ENCODE results near the gene CLDN9. TPM values are rescaled to one million over a fixed set of nuclear protein-coding genes. Genes with fewer than 3 reads are reported as not detected.

Gene CLDN9
- total RNA-seq, 1 experiment from 2014 or later: not detected

GRCh38 chr16:3026003-3026378 is 13.3 kb downstream of the CLDN9 start:
- peaks cover 34% of the 10 kb centered on the region for H3K4me1 ChIP-seq (ENCODE audit: insufficient read depth, low read length, poor library complexity, severe bottlenecking)
- TF ChIP-seq EZH2 (IDR thresholded peaks at IDR 0.05; ENCODE audit: borderline replicate concordance, low read depth, low read length, poor library complexity, severe bottlenecking) (no peak), CTCF (conservative IDR thresholded peaks at IDR 0.05; ENCODE audit: low read depth, low read length) (no peak)
- no peak for DNase-seq (ENCODE audit: low spot score)
- H3K27ac ChIP-seq (ENCODE audit: low read depth, low read length, poor library complexity, severe bottlenecking): no peak overlapping the region
- no peaks in the 10 kb centered on the region for H3K9me3 ChIP-seq (ENCODE audit: low read depth, low read length, poor library complexity, severe bottlenecking)
- POLR2A ChIA-PET (ENCODE audit: low non-redundant PET): no interaction called here
- peaks cover 3% of the 10 kb centered on the region for H3K36me3 ChIP-seq (ENCODE audit: insufficient read depth, low read length, poor library complexity, severe bottlenecking)
- CTCF ChIA-PET: interaction anchor here (0.9 kb wide), 1 partner anchor 34 kb away, joined by 3 read pairs; no protein-coding TSS in a partner anchor
- BruUV-seq (replicated peaks): no TSS peak
- H3K27me3 ChIP-seq (replicated peaks; ENCODE audit: insufficient read depth, low read depth, low read length, poor library complexity): peaks cover 20% of the 10 kb centered on the region
- intact Hi-C loops (cut with micrococcal nuclease; ENCODE audit: unreplicated experiment): no loop called here
- H3K4me3 ChIP-seq (ENCODE audit: low read depth, low read length, poor library complexity, severe bottlenecking): no peak overlapping the region

- H3K27ac ChIP-seq (ENCODE audit: low read depth, low read length, poor library complexity, severe bottlenecking): no peak overlapping the region
- H3K9me3 ChIP-seq (ENCODE audit: low read depth, low read length, poor library complexity, severe bottlenecking): no peaks in the 10 kb centered on the region
- H3K4me1 ChIP-seq (ENCODE audit: insufficient read depth, low read length, poor library complexity, severe bottlenecking): peaks cover 29% of the 10 kb centered on the region
- H3K36me3 ChIP-seq (ENCODE audit: insufficient read depth, low read length, poor library complexity, severe bottlenecking): peaks cover 3% of the 10 kb centered on the region
- CTCF ChIA-PET: interaction anchor here (0.6 to 0.9 kb wide), 2 partner anchors 21 to 33 kb away, joined by 3 to 6 read pairs; no protein-coding TSS in a partner anchor
- no peak for TF ChIP-seq EZH2 (IDR thresholded peaks at IDR 0.05; ENCODE audit: borderline replicate concordance, low read depth, low read length, poor library complexity, severe bottlenecking)
- TF ChIP-seq CTCF (conservative IDR thresholded peaks at IDR 0.05; ENCODE audit: low read depth, low read length): no peak
- POLR2A ChIA-PET (ENCODE audit: low non-redundant PET): no interaction called here
- peaks cover 20% of the 10 kb centered on the region for H3K27me3 ChIP-seq (replicated peaks; ENCODE audit: insufficient read depth, low read depth, low read length, poor library complexity)
- DNase-seq (ENCODE audit: low spot score): no peak
- BruUV-seq (replicated peaks): no TSS peak
- intact Hi-C loops (cut with micrococcal nuclease; ENCODE audit: unreplicated experiment): no loop called here
- H3K4me3 ChIP-seq (ENCODE audit: low read depth, low read length, poor library complexity, severe bottlenecking): no peak overlapping the region
These were observed 14.1 kb downstream of the CLDN9 start for GRCh38 chr16:3026609-3027488.

- no peak overlapping the region for H3K27ac ChIP-seq (ENCODE audit: low read depth, low read length, poor library complexity, severe bottlenecking)
- ChIA-PET CTCF (interaction anchor here (0.6 to 1.5 kb wide), 3 partner anchors 22 to 102 kb away, joined by 6 to 15 read pairs (median 11); no protein-coding TSS in a partner anchor), POLR2A (ENCODE audit: low non-redundant PET) (no interaction called here)
- H3K4me3 ChIP-seq (ENCODE audit: low read depth, low read length, poor library complexity, severe bottlenecking): no peak overlapping the region
- TF ChIP-seq CTCF (conservative IDR thresholded peaks at IDR 0.05; ENCODE audit: low read depth, low read length) (no peak), EZH2 (IDR thresholded peaks at IDR 0.05; ENCODE audit: borderline replicate concordance, low read depth, low read length, poor library complexity, severe bottlenecking) (no peak)
- BruUV-seq (replicated peaks): no TSS peak
- no peaks in the 10 kb centered on the region for H3K9me3 ChIP-seq (ENCODE audit: low read depth, low read length, poor library complexity, severe bottlenecking)
- H3K36me3 ChIP-seq (ENCODE audit: insufficient read depth, low read length, poor library complexity, severe bottlenecking): peaks cover 3% of the 10 kb centered on the region
- H3K4me1 ChIP-seq (ENCODE audit: insufficient read depth, low read length, poor library complexity, severe bottlenecking): peaks cover 23% of the 10 kb centered on the region
- DNase-seq (ENCODE audit: low spot score): no peak
- intact Hi-C loops (cut with micrococcal nuclease; ENCODE audit: unreplicated experiment): no loop called here
- H3K27me3 ChIP-seq (replicated peaks; ENCODE audit: insufficient read depth, low read depth, low read length, poor library complexity): peaks cover 24% of the 10 kb centered on the region
These were observed 14.7 kb downstream of the CLDN9 start for GRCh38 chr16:3027489-3027795.

Data from A673 (cell line).